ENCODE results near the gene BHLHA15.
"Not testable (repeated sequence)": the region's sequence is repeated elsewhere in the genome, so short reads cannot be mapped to it uniquely, and the experiment has no call there.

Gene BHLHA15

DNA sequence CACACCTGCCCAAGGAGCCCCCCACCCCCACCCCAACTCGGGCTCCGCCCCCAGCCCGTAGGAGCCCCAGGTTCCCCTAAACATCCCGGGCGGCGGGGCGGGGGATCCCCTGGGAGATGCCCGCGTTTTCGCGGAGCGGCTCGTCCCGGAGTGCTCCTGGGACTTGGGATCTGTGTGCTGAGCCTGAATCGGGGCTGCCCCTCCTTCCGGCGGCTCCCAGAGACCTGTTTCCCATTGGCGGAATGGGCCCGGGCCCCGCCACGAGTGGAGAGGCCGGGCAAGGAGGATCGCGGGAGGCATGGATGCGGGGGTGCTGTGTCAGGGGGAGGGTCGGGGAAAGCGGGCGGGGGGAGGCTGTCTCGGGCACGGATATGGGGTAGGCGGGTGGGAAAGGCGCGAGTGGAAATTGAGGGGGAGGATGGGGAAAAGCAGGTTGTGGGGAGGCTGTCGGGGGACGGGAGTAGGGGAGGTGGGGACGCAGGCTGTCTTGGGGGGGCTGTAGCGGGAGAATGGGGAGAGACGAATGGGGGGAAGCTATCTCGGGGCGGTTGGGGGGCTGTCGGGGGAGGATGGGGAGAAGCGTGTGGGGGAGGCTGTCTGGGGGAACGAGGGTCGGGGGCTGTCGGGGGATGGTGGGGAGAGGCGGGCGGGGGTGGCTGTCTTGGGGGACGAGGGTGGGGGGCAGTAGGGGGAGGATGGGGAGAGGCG is 572 bp upstream of the BHLHA15 start:
- DNase-seq (ENCODE audit: low spot score) = no peak

DNA sequence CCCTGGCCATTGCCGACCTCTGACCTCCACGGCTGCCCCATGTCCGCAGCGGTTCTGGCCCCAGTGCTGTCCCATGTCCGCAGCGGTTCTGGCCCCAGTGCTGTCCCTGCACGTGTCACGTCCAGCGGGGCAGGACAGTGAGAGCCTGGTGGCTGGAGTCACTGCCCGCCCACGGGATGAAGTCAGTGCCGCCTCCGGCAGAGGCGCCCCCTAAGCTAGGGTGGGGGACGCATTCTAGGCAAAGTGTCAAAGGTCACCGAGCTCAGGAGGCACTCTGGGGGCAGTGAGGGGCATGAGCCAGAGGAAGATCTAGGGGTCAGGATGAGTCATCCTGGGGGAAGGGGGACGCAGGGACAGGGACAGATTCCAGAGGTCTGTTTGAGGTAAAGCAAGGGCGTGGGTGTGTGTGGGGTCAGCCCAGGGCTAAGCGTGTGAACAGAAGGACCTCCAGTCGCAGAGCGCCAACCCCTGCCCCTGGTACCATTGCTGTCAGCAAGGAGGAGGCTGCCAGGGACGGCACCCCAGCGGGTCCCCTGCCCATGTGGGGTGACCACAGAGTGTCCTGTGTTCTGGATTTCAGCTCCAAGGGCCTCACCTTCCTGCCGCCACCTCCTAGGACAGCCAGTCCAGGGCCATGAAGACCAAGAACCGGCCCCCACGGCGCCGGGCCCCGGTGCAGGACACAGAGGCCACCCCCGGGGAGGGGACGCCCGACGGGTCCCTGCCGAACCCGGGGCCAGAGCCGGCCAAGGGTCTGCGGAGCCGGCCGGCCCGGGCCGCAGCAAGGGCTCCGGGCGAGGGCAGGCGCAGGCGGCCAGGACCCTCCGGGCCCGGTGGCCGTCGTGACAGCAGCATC is 665 bp downstream of the BHLHA15 start:
- DNase-seq (ENCODE audit: low spot score) = no peak

DNA sequence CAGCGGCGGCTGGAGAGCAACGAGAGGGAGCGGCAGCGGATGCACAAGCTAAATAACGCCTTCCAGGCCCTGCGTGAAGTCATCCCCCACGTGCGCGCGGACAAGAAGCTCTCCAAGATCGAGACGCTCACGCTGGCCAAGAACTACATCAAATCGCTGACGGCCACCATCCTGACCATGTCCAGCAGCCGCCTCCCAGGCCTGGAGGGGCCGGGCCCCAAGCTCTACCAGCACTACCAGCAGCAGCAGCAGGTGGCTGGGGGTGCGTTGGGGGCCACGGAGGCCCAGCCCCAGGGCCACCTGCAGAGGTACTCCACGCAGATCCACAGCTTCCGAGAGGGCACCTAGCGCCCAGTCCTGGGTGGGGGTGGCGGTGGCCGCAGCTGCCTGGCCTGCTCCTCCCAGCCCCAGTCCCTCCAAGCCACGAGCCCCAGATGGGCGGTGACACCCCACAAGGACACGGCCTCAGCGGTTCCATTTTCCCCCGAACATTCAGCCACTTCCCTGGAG is 1.3 kb downstream of the BHLHA15 start:
- no peak for DNase-seq (ENCODE audit: low spot score)

DNA sequence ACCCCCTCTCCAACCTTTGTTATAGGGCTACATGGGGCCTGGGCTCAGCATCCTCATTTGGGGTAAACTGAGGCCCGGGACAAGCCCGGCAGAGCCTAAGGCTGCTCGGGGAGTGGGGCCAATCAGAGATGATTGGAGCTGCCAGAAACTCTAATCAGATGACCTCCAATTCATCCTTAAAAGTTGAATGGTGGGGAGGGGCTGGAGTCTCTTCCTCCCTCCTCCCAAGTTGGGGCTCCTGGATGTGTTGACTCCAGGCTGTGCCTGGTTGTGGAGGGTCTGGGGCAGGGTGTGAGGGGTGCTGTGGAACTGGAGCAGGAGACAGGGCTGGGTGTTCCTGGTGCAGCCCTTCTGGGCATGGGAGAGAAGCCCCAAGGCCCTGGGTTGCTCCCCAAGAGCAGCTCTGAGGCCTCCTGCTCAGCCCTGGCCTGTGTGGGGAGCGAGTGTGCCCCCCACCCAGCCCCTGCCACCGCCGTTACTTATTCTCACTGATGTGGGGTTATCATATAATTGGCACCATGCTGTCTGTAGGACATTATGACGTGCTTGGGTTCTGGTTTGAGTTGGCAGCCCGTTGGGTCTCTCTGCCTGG is 2.2 kb downstream of the BHLHA15 start:
- no peak for DNase-seq (ENCODE audit: low spot score)

DNA sequence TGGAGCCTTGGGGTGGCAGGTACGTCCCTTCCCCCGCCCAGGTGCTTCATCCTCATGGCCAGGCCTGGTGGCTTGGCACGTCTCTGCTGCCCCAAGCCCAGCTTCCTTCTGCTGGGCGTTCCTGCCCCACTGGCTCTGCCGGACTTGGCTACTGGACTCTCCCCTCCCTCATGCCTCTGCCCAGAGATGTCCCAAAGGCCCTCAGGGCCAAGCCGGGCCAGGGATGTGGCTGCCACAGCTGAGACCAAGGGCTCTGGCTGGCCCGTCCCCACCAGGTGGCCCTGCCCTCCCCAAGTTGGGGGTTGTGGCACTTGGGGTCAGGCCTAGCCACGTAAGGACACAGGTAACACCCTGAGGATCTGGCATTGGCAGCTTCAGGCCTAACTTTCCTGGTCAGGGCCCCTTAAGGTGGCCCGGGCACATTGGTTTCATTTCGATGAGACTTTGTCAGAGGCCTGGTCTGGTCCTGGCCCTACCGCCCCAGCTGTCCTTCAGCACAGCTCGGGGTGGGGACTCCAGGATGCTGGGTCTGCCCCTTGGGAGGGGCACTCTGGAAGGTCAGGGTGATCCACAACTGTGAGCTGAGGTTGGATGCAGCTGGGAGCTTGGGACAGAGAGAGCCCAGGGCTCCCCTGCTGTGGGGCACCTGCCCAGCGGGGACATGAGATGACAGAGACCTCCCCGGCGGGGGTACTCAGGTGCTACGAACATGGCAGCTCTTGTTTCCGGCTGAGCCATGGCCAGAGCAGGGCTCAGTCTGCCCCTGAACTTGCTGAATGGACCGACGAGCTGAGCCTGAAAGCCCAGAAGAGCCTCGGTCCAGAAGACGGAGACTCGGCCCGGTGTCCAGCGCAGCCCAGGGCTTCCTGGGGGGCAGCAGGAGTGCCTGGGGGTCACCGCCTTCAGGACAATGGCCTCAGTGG is 2.9 kb downstream of the BHLHA15 start:
- no peak for DNase-seq (ENCODE audit: low spot score)

DNA sequence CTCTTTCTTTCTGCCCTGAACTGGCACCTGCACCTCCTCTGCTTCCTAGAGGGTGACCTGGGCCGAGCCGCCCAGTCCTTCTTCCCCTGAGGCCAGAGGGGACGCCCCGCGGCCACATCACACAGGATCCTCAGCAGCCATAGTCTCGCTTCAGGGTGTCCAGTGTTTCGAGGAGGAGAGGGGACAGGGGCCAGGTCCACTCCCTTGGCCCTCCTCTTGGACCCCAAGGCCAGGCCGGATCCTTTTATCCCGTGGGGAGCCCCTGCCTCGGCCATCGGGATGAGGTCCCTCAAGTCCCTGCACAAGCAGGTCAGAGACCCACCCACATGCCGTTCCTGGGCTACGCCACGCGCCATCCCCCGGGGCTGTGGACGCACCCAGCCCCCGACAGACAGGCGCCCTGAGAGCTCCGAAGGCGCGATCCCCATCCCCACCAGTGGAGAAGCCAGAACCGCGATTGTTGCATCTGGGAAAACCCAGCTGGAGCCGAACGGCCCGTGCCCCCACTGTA is 3.6 kb downstream of the BHLHA15 start:
- no peak for DNase-seq (ENCODE audit: low spot score)

DNA sequence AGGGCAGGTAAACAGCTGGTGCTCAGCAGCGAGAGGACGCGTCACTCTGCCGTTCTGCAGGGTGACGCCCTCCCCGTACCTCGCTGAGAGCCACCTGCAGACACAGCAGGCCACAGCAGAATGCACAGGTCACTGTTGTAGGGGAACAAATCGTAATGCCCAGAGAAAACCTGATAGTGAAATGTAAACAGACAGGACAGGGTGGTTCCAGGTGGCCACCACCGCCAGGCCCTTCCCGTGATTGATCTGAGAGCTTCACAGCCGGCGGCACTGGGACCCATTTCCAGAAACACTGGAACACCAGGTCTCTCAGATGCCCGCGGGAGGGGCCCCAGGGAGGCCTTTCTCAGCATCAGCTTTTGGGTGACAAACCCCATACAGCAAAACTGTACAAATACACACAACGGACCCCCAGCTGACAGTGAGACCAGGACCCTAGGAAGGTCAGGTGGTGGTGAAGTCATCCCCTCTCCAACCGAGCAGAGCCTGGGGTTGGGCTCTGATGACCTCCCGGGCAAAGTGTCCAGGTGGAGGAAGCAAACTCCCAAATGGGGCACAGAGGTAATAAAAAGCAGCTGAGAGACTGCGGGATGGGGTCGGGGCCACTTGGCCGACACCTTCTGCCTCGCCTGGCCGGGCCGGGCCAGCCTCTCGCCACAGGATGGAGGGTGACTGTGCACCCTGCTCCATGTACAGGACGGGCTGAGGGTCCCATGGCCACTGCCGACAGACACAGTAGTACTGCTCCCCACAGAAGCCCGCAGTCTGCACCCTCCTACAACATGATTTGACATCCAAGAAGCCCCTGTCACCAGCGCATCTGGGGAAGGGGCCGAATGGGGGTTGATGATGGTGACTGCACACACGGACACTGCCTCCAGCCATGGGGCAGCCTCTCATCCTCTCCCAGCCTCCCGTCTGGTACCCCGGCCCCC is 4.6 kb downstream of the BHLHA15 start:
- no peak for DNase-seq (ENCODE audit: low spot score)

DNA sequence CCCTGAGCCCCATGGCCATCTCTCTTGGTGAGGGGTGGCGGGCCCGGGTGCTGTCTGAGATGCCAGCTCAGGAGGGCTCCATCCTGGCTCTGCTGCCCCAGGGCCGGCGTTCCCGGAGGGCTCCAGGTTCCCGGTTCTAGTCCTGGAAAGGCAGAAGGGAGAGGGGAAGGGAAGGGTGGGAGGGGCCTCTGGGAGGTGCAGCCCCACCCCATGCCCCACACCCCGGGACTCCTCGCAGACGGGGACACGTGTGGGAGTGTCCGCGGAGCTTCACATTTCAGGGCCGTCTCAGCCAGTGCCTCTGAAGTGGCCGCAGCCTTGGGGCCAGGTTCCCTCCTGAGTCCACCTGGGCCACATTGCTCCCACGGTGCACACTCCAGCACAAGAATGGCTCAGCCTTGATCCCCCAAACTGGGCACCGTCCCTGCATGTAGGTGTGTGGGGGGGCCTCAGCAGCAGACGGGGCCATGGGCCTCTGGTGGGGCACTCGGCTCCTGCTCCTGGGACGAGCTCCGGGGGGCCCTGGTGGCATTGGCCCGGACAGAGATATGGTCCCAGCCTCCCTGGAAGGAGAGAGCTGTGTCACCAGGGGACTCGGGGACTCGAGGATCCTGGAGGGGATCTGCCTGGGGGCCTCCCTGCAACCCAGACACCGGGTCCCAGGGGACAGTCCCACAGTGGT is 5.8 kb downstream of the BHLHA15 start:
- DNase-seq (ENCODE audit: low spot score) = no peak

DNA sequence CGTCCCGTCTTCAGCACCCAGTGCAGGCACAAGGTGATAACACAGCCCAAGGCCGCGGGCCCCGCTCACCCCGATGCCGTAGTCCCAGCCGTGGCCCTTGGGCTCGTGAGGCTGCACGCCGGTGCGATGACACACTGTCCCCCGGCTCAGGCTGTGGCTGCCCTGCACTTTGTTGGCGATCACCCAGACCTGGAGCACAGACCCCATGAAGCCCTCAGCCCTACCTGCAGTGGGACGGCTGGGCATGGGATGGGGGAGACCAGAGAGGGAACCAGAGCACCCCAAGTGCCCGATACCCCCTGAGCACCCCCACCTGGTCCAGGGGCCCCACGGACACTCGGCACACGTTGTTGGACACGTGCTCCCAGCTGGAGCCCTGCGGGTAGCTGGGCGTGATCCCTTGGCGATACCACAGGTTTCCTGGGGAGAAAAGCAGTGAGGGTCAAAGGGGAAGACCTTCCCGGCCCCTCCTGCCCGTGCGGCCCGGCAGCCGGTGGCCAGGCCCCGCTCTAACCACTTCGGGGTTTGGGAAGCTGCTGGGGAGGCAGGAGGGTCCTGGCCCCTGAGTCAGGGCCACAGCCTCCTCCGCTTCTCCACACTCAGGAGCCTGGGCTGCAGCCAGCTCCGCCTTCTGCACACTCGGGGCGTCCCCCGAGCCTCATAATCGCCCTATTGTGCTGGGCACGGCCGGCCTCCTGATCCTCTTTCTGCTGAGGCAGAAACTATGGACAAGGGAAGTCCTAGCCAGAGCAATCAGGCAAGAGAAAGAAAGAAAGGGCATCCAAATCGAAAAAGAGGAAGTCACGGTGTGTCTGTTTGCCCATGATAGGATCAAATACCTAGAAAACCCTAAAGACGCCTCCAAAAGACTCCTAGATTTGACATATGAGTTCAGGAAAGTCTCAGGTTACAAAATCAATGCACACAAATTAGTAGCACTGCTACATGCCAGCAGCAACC is 6.7 kb downstream of the BHLHA15 start:
- DNase-seq (ENCODE audit: low spot score) = peak; percentile 72

DNA sequence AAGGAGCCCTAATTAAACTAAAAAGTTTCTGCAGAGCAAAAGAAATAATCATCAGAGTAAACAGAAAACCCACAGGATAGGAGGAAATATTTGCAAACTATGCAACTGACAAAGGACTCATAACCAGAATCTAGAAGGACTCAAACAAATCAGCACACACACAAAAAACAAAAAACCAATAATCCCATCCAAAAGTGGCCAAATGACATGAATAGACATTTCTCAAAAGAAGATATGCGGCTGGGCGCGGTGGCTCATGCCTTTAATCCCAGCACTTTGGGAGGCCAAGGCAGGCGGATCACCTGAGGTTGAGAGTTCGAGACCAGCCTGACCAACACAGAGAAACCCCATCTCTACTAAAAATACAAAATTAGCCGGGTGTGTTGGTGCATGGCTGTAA is 8.1 kb downstream of the BHLHA15 start:
- not testable (repeated sequence) for DNase-seq (ENCODE audit: low spot score)

DNA sequence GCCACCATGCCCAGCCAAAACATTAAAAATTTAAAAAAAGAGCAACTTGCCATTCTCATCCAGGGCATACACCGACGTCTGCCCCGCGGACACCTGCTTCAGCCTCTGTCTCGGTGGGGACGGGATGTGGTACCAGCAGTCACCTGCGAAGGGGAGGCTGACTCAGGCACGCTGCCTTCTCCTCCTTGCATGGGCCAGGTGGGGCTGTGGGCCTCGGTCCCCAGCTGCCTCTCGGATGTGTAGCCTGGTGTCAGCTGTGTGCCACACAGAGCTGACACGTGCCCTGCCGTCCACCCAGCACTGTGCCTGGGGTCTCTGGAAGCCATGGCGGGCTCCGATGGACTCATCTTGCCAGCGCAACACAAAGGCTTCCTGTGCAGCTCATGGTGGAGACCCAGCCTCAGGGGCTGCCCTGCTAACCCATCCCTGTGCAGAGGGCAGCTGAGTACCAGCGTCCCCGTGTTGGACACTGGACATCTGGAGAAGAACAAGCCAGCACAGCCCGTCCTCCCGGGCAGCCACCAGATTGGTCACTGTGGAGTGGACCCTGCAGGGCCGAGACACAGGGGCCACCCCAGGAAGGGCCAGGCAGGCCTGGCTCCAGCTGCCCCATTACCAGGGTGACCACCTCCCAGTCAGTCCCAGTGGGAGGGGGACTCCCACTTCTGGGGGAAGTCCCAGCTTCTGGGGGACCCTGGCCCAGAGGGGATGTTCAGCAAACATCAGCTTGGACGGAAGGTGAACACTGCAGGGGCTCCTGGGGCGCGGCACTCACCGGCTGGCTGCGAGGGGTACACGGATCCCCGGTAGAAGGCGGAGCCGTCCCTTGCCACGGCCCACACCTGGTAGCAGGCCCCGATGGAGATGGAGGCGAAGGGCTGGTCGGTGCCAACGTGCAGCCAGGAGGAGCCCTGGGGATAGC is 10.6 kb downstream of the BHLHA15 start:
- DNase-seq (ENCODE audit: low spot score) = no peak

DNA sequence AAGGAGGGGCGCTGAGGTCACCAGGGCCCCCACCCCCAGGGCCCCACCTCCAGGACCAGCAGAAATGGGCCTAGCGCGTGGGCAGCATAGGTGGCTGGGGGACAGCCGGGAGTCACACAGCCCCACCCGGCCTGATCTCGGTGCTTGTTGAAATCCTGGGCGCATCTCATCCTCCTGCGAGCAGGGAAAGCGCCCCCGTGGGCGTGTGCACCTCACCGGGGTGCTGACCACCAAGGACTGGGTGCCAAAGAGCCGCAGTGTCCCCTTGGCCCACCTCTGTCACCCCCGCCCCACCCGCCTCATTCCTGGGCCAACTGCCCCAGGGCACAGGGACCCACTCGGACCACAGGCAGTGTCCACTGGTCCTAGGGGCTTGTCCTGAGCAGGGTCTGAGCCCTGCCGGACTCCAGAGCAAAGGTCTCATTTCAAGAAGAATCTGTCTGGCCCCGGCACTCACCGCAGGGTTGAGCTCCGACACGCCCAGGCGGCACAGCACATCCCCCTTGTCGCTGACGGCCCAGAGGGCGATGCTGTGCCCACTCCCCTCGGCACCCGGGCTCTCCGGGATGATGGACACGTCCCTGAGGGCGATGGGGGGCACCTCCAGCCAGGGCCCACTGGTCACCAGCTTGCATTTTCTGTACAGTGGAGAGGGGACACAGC is 11.4 kb downstream of the BHLHA15 start:
- DNase-seq (ENCODE audit: low spot score) = no peak

DNA sequence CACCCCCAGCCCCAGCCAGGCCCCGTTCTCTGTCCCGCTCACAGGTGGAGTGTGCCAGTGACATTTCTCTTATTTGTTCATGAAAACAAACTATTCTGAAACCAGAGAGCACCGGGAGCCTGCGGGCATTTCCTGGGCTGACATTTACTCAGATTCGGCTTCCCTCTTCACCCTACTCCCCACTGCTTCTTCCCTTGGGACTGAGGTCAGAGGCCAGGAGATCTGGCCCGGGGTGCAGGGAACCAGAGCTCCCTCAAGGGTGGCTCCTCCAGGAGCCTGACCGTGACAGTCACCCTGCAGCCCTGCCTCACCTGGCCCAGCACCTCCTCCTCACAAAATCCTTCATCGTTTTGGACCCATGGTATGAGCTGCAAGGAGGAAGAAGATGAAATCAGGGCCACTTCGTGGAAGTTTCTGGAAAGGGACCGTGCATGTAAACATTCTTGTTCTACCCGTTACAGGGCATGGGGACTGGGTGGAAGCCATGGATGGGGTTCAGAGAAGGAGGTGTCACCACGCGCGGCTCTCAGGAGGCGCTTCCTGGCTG is 12.2 kb downstream of the BHLHA15 start:
- DNase-seq (ENCODE audit: low spot score) = no peak

DNA sequence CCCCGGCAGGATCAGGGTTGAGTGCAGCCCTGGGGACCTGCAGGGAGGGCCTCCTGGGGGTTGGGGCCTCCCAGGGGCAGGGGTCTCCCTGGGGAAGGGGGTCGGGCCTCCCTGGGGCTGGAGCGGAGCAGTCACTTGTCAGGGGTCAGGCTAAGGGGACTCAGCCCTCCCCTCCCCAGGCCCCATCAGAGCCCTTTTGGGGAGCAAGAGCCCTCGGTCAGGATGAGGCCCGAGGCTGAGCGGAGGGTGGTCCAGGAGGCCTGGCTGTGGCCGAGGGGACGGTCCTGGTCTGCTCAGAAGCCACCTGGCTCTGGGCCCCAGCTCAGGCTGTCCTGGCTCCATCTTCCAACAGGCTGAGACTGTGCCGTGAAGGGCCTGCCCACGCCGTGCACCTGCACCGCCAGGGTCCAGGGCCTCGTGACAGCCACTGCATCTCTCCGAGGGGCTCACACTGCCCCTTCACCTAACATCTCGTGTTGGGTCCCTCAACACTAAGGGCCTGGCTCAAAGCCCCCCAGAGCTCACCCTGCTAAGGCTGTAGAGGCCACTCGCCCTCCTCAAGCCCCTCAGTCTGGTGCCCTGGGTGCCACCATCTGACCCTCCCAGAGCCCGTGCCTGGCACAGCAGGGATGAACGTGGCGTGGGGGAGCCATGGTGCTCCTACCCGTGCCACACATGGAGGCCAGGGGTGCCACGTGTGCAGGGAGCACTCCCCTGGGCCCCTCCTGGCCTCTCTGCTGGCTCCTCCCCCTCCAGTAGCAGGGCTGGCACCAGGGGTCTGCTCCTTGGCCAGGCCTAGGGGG is 12.9 kb downstream of the BHLHA15 start:
- no peak for DNase-seq (ENCODE audit: low spot score)

DNA sequence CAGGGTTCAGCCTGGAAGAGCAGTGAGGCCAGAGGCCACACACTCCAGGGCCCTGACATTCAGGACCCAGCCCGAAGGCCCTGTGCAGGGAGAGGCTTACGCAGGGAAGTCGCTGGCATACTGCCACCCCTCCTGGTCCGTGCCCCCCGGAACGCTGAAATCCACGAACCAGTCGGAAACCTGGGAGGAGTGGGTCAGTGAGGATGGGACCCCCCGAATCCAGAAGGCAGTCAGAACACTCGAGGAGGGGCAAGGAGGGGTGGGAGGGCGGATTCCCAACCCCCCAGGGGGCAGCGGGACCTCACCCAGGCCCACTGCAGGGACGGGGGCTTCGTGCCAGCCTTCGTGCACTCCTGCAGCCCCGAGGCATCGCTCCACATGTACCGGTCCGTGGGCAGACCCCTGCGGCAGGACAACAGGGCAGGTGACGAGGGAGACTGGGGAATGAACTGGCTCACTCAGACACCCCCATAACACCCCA is 13.5 kb downstream of the BHLHA15 start:
- no peak for DNase-seq (ENCODE audit: low spot score)

Data from NAMALWA (cell line).